Mesothelial cell of epicardium (in vitro differentiated cells): ENCODE results near the gene ERC2. TPM values are rescaled to one million over a fixed set of nuclear protein-coding genes. Genes with fewer than 3 reads are reported as not detected.

Experiments used
- DNase-seq, 2 experiments: peaks; one replicate each; pipeline ENCODE4 v3.0.0; 2021; ENCODE audit warnings: low spot score in 2 of 2; ENCODE audit not compliant: unreplicated experiment in 2 of 2
- H3K27ac Mint-ChIP-seq: 2 replicates; pipeline ENCODE4 v1.8.0; 2021; ENCODE audit warnings: mixed read lengths
- H3K27me3 Mint-ChIP-seq: 2 replicates; pipeline ENCODE4 v1.8.0; 2021; ENCODE audit warnings: low read depth, mixed read lengths
- H3K36me3 Mint-ChIP-seq: 2 replicates; pipeline ENCODE4 v1.8.0; 2021; ENCODE audit warnings: mixed read lengths
- H3K4me1 Mint-ChIP-seq: 2 replicates; pipeline ENCODE4 v1.8.0; 2021; ENCODE audit warnings: mixed read lengths
- H3K4me3 Mint-ChIP-seq: 2 replicates; pipeline ENCODE4 v1.8.0; 2021; ENCODE audit warnings: mild to moderate bottlenecking, moderate library complexity, mixed read lengths
- H3K9me3 Mint-ChIP-seq: 2 replicates; pipeline ENCODE4 v1.8.0; 2021; ENCODE audit warnings: mixed read lengths
- total RNA-seq: library from RNA; stranded (reverse); gene quantifications from 3 replicates; pipeline ENCODE4 v1.2.1, GENCODE V29; 2021
- TF ChIP-seq, protein P1 (sequence below): fragments of 200-600 bp; sonication (generic); IDR thresholded peaks from one replicate; pipeline ENCODE4 v1.5.0; 2021; ENCODE audit warnings: antibody characterized with exemption; ENCODE audit not compliant: unreplicated experiment

ERC2 gene
- total RNA-seq, 1 donor from 2014 or later = 15.6 TPM

GRCh38 chr3:55626279-55626665 lies 842.0 kb downstream of the ERC2 start:
- H3K36me3 Mint-ChIP-seq = no peaks in the 10 kb centered on the region
- peaks cover 5% of the 10 kb centered on the region for H3K9me3 Mint-ChIP-seq
- H3K27ac Mint-ChIP-seq = no peak overlapping the region
- no peak for DNase-seq
- TF ChIP-seq, protein P1, sequence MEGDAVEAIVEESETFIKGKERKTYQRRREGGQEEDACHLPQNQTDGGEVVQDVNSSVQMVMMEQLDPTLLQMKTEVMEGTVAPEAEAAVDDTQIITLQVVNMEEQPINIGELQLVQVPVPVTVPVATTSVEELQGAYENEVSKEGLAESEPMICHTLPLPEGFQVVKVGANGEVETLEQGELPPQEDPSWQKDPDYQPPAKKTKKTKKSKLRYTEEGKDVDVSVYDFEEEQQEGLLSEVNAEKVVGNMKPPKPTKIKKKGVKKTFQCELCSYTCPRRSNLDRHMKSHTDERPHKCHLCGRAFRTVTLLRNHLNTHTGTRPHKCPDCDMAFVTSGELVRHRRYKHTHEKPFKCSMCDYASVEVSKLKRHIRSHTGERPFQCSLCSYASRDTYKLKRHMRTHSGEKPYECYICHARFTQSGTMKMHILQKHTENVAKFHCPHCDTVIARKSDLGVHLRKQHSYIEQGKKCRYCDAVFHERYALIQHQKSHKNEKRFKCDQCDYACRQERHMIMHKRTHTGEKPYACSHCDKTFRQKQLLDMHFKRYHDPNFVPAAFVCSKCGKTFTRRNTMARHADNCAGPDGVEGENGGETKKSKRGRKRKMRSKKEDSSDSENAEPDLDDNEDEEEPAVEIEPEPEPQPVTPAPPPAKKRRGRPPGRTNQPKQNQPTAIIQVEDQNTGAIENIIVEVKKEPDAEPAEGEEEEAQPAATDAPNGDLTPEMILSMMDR = no peak
- H3K4me3 Mint-ChIP-seq = no peak overlapping the region
- H3K27me3 Mint-ChIP-seq = peaks cover 50% of the 10 kb centered on the region
- peaks cover 29% of the 10 kb centered on the region for H3K4me1 Mint-ChIP-seq

DNA sequence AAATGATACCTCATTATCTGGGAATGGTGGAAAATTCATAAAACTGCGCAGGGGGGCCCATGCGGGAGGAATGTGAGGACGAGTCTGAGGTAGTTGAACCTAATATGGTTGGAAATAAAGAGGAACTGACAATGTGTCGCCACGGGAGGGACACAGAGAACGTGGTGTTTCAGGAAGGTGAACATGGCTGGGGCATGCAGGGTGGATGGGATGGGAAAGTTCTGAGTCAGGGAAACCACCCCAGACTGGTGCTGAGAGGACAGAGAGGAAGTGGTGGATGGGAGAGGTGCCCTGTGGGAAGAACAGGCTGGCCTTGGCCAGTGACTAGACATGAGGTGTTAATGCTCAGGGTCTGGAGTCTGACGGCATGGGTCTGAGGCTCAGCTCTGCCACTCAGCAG lies 844.0 kb downstream of the ERC2 start:
- H3K4me3 Mint-ChIP-seq = no peak overlapping the region
- H3K4me1 Mint-ChIP-seq = peaks cover 36% of the 10 kb centered on the region
- no peak overlapping the region for H3K27ac Mint-ChIP-seq
- no peaks in the 10 kb centered on the region for H3K36me3 Mint-ChIP-seq
- peaks cover 5% of the 10 kb centered on the region for H3K9me3 Mint-ChIP-seq
- peaks cover 48% of the 10 kb centered on the region for H3K27me3 Mint-ChIP-seq
- TF ChIP-seq, protein P1 = no peak
- no peak for DNase-seq

DNA sequence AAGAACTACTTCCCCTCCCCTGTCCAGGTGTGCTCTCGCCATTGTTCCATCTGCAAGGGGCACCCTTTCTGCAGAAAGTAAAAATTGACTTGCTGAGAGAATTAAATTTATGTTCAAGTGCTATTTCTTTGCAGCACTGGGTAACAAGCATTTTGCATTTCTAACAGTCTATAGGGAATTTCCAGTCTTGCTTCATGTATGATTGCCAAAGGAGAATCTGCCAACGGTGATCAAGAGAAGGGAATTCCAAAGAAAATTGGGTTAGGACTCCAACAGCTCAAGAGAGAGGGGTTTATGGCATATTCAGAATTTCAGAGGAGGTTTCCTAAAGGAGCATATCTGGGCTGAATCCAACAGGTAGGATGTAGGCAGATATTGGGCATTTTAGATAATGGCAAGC lies 844.5 kb downstream of the ERC2 start:
- H3K36me3 Mint-ChIP-seq = no peaks in the 10 kb centered on the region
- H3K27ac Mint-ChIP-seq = no peak overlapping the region
- peaks cover 33% of the 10 kb centered on the region for H3K4me1 Mint-ChIP-seq
- peaks cover 45% of the 10 kb centered on the region for H3K27me3 Mint-ChIP-seq
- no peak for DNase-seq
- TF ChIP-seq, protein P1 = no peak
- H3K9me3 Mint-ChIP-seq = peaks cover 5% of the 10 kb centered on the region
- no peak overlapping the region for H3K4me3 Mint-ChIP-seq

DNA sequence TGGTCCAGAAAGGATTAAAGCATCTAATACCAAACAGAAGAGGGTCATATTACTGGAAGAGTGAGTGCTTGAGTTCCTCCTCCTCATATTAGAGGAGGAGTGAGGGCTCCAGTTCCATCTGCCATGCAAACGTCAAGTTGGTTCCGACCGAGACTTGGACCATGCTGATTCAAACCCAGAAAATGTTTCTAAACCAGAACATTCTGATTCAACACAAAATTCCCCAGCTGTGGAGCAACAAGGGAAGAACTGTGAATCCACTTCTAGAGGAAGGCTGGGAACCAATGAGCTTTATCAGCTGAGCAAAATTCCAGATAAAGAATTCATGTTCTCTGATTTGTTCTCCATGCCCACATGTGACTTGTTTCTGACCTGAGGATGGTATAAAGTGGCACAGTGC lies 845.5 kb downstream of the ERC2 start:
- TF ChIP-seq, protein P1 = no peak
- DNase-seq = no peak
- H3K27me3 Mint-ChIP-seq = peaks cover 40% of the 10 kb centered on the region
- H3K9me3 Mint-ChIP-seq = peaks cover 5% of the 10 kb centered on the region
- peaks cover 34% of the 10 kb centered on the region for H3K4me1 Mint-ChIP-seq
- H3K36me3 Mint-ChIP-seq = no peaks in the 10 kb centered on the region
- no peak overlapping the region for H3K4me3 Mint-ChIP-seq
- H3K27ac Mint-ChIP-seq = no peak overlapping the region

- H3K27ac Mint-ChIP-seq = no peak overlapping the region
- no peak overlapping the region for H3K4me3 Mint-ChIP-seq
- peaks cover 40% of the 10 kb centered on the region for H3K27me3 Mint-ChIP-seq
- TF ChIP-seq, protein P1 = no peak
- no peak for DNase-seq
- peaks cover 5% of the 10 kb centered on the region for H3K9me3 Mint-ChIP-seq
- H3K4me1 Mint-ChIP-seq = peaks cover 40% of the 10 kb centered on the region
- H3K36me3 Mint-ChIP-seq = no peaks in the 10 kb centered on the region
Measured at GRCh38 chr3:55622116-55622515, 846.2 kb downstream of the ERC2 start.

DNA sequence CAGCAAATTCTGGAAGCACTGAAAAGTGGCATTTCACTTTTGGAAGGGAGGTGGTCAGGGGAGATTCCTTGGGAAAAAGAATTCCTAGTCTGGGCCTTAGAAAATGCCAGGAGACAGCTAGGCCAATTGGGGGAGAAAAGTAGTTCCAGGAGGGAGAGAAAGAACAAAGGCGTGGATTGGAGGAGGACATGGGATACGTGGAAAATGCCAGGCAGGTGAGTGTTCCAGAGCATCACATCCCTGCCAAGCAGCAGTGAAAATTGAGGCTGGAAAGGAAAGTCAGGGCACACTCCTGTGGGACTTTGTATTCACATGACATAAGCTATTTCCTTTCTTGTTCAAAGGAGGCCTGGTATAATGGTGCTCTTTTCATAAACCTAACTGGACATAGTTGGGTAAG lies 846.6 kb downstream of the ERC2 start:
- Mint-ChIP-seq H3K4me1 (peaks cover 41% of the 10 kb centered on the region), H3K36me3 (no peaks in the 10 kb centered on the region), H3K27me3 (peaks cover 40% of the 10 kb centered on the region), H3K9me3 (peaks cover 5% of the 10 kb centered on the region), H3K4me3 (no peak overlapping the region), H3K27ac (no peak overlapping the region)
- TF ChIP-seq, protein P1 = no peak
- DNase-seq = no peak
